Measurements from ENCODE around the gene CBLN3.

GRCh38 chr14:24406416-24406815 lies 23.1 kb downstream of the CBLN3 start:
- TF ChIP-seq POLR2A (IDR thresholded peaks at IDR 0.05; ENCODE audit: low read depth, low read length) (no peak), POLR2AphosphoS5 (IDR thresholded peaks at IDR 0.05; ENCODE audit: low read depth, low read length) (no peak)
